ENCODE results near the gene PAX8.

The PAX8 gene

GRCh38 chr2:113202305-113203216 is 76.2 kb downstream of the PAX8 start:
- no peak for DNase-seq (ENCODE audit: low read depth)

GRCh38 chr2:113201496-113202304 is 77.0 kb downstream of the PAX8 start:
- no peak for DNase-seq (ENCODE audit: low read depth)

DNA sequence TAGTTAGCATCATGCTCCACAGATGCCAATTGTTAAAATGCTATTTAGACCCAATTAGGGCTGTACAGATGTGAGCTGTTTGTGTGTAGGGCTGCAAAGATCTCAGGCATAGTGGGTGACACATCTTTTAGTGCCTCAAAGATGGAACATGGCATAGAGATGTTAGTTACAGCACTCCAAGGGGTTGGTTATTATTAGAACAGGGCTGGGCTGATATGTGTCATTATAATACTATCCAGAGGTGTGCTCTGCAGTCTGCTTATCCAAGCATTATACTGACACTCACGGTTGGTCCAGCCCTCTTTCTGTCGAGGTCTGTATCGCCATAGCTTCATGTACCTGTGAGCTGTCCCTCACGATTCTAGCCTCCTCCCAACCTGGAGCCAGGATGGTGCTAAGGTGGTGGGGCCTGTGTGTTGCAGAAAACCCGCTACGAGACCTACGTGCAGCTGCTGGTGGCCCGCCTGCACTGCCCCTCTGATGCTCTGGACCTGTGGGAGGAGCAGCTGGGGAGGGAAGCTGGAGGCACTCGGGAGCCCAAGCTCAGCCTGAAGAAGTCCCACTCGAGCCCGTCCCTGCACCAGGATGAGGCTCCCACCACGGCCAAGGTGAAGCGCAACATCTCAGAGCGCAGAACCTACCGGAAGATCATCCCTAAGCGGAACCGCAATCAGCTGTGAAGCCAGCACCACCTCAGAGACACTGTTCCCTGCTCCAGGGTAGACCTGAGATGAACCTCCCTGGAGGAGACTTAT is 77.8 kb downstream of the PAX8 start:
- no peak for DNase-seq (ENCODE audit: low read depth)

DNA sequence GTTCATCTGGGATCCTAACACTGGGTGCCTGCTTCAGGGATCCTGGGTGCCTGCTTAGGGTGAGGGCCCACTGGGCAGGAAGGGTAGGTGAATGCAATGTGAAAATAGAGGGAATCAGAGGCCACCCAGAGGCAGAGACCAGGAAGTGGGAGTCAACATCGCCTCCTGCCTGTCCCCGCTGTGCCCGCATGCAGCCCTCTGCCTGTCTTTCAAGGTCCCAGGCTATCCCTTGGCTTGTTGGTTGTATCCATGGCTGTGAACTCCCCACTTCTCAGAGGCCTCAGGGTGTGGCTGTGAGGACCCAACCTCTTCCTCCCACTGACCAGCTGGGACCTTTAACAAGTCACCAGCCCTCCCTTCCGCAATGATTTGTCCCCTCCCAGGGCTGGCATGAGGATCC is 78.5 kb downstream of the PAX8 start:
- DNase-seq (ENCODE audit: low read depth), result no peak

- peak; percentile 30 for DNase-seq (ENCODE audit: low read depth)
These were observed 79.7 kb downstream of the PAX8 start for GRCh38 chr2:113198790-113199612.

DNA sequence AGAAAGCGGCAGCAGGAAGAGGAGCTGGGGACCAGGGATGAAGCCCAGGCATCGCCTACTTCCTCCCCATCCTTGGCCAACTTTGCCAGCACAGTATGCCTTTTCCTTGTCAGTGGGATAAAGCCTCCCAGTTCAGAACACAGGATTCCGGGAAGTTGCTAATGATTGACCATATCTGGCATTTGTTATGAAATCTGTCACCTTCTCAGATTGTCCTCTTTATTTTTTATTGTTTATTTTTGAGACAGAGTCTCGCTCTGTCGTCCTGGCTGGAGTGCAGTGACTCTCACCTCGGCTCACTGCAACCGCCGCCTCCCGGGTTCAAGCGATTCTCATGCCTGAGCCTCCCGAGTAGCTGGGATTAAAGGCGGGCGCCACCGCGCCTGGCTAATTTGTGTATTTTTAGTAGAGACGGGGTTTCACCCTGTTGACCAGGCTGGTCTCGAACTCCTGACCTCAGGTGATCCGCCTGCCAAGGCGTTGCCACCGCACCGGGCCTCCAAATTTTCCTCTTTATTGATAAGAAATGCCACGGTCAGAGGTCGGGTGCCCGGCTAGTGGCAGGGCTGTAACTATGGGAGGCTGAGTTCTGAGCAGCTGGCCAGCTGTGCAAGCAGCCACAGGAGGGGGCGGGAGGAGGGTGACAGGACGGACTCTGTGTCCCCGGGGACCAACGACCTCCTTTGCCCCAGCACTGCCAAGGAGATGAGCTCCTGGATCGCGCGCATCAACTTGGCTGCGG is 80.5 kb downstream of the PAX8 start:
- DNase-seq (ENCODE audit: low read depth), result no peak

GRCh38 chr2:113197347-113198047 is 81.2 kb downstream of the PAX8 start:
- no peak for DNase-seq (ENCODE audit: low read depth)

DNA sequence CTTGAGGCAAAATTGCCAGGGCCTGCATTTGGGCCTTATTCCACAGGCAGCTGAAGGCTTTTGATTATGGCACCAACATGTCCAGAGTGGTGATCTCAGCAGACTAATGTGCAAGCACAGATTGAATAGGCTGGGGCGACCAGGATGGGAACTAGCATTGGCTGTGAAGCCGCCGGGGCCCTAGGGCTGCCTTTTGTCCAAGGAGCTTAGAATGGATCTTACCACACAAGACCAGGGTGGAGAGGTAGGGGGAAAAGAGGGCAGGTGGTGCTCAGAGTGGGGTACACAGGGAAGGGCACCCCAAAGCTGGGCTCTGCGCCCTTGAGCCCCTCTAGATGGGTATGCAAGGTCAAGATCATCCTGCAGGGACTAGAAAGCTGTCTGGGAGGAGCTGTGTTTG is 81.9 kb downstream of the PAX8 start:
- DNase-seq (ENCODE audit: low read depth), result no peak

DNA sequence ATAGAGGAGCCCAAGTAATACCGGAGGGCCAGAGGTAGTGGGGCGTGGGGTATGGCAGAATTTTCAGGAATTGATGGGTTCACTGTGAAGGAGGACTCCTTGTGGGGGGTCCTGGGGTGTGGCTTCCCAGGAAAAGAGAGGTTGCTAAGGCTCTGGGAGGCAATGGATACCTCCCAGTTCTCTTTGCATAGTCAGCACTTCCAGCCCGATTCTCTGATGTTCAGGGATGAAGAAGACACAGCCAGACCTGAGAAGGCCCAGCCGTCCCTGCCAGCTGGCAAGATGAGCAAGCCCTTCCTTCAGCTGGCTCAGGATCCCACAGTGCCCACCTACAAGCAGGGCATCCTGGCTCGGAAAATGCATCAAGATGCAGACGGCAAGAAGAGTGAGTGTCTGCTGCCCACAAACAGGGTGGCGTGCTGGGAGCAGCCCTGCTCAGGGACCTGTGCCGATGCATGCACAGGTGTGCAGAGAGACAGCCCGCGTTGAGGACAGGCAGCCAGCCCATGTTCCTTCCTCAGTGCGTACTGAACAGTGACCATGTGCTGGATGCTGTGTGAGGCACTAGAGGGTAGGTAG is 82.7 kb downstream of the PAX8 start:
- DNase-seq (ENCODE audit: low read depth), result no peak

DNA sequence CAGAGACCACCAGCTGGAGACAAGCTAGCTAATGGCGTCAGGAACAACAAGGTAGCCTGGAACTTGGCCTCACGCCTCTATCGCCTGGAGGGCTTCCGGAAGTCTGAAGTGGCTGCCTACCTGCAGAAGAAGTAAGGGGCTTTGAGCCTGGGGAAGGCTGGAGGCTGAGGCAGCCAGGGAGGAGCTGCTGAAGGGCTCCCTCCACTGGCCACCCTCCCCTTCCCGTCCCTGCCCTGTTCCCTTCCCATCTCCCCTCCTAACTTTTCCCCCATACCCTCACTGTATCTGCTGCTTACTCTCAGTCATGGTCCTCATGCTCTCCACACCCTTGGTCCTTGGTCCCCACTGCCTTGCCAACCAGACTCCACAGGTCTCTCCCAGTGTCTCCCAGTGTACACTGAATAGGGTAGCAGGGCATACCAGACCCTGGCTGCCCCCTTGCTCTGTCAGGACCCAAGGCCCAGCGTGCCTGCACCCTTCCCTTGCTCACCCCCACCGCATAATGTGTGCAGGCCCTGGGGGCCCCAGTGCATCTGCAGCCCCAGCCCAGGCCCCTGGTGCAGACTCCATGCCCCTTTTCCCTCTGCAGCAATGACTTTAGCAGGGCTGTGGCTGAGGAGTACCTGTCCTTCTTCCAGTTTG is 86.1 kb downstream of the PAX8 start:
- DNase-seq (ENCODE audit: low read depth), result no peak

DNA sequence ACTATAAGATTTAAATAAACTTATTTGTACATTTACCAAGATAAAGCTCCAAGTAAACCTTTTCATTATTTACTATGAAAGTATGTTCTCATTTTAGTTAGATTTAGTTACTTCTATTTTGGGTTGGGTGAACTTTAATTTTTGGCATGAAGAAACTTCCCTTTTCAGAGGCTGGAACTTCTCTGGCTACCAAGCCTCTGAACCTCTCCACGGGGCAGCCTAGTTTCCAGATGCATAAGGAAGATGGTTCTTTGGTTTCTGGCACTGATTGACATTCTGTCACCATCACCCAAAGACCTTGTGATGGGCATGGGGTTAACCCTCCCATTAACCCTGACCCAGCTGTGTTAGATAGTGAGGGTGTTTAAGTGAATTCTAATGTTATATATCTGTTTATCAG is 87.8 kb downstream of the PAX8 start:
- DNase-seq (ENCODE audit: low read depth), result no peak

DNA sequence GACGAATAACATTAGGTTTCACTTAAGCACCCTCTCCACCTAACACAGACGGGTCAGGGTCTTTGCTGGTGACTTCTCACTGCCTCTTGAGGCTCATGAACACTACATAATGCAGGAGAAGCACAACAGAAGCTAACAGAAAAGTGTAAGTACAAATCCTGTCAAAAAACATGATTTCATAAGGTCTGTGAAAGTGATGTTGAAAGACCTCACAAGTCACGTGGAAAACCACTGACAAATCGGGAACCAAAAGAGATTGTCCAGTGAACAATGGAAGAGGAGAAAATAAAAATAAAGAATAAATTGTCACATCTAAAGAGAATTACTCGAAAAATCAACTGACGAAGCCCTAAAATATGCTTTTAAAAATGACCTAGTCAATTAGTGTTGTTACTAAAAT is 91.0 kb downstream of the PAX8 start:
- DNase-seq (ENCODE audit: low read depth), result no peak

GRCh38 chr2:113186433-113186796 is 92.3 kb downstream of the PAX8 start:
- DNase-seq (ENCODE audit: low read depth), result no peak

DNA sequence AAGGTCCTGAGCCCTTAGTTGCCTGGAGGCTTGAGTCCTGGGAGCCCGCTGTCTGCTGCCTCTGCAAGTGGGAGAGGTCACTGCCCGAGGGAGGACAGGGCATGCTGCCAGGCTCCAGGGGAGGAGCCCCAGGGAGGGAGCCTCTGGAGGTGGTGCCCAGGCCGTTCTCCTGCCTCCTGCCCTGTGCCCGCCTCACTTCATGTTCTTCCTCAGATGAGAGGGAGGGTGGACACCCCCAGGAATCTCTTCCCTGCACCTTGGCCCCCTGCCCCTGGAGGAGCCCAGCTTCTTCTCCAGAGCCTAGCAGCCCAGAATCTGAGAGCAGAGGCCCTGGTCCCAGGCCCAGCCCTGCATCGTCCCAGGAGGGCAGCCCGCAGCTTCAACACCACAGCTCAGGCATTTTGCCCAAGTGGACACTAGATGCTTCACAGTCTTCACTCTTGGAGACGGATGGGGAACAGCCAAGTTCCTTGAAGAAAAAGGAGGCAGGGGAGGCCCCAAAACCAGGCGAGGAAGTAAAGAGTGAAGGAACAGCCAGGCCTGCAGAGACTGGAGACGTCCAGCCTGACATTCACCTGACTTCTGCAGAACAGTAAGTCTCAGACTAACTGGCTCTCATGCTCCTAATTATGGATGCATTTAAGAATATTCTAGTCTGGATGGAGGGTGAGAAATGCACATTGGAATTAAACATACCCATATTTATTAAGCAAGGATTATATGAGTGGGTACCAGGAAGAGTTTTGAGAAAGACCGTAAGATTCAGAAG is 92.9 kb downstream of the PAX8 start:
- DNase-seq (ENCODE audit: low read depth), result no peak

- DNase-seq (ENCODE audit: low read depth), result no peak
These were observed 94.0 kb downstream of the PAX8 start for GRCh38 chr2:113184531-113185230.

- no peak for DNase-seq (ENCODE audit: low read depth)
These were observed 95.0 kb downstream of the PAX8 start for GRCh38 chr2:113183703-113184102.

GRCh38 chr2:113183264-113183663 is 95.5 kb downstream of the PAX8 start:
- DNase-seq (ENCODE audit: low read depth), result no peak
